T-helper 2 cell treated with Interferon-gamma antibody and Interleukin-4, amounts not matched to agents 100 ng/mL and 5 ng/mL, for 36 hours (primary cell): ENCODE data around the gene CLPSL1. TPM values are rescaled to one million over a fixed set of nuclear protein-coding genes. Genes with fewer than 3 reads are reported as not detected.

Experiments
- intact Hi-C: fragments of 100-400 bp; cut with micrococcal nuclease; formaldehyde crosslinking; loops from one replicate; pipeline ENCODE4 v1.15.1; 2023
- total RNA-seq: library from RNA; stranded (reverse); gene quantifications from 2 replicates; pipeline ENCODE4 v1.2.3, GENCODE V29; 2022

The CLPSL1 gene, protein sequence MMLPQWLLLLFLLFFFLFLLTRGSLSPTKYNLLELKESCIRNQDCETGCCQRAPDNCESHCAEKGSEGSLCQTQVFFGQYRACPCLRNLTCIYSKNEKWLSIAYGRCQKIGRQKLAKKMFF
- not detected in 2 replicates for total RNA-seq

DNA sequence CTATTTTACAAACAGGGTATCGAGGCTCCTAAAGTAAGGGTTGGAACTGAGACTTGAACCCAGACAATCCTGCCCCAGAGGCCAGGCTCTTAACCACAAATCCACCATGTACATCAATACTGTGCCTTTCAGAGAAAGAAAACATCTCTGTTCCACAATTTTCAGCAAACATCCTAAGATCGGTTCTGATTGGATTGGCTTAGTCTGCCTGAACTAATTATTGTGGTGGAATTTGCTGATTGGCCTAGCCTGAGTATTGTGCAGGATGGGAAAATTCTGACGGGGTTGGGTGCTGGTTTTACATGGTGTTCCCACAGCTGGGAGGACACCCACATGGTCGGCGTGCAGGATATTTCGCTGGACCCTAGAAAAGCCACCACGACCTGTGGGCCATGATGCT is at the start of gene CLPSL1:
CLPSL1 (plus strand) TSS at position 301 of the 400 bp plus-strand sequence; CDS start at position 393, 92 bp downstream.
- intact Hi-C loops = no loop called here

DNA sequence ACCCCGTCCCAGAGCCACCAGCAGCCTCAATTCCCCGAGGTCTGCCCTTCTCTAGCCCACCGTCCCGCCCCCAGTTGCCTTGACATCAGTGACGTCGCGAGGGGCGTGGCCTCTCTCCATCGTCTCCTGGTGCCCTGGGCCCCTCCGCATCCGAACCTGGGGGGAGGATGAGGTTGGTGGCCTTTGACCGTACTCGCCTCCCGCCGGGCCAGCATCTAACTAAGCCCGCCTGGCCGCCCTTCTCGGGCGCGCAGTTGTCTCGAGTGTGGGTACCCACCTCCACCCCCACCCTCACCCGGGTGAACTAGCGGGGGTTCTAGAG is 49.4 kb upstream of the CLPSL1 start:
- intact Hi-C loops = loop anchor here (5.0 kb wide), 1 partner anchor 129 kb away; no protein-coding TSS in a partner anchor

DNA sequence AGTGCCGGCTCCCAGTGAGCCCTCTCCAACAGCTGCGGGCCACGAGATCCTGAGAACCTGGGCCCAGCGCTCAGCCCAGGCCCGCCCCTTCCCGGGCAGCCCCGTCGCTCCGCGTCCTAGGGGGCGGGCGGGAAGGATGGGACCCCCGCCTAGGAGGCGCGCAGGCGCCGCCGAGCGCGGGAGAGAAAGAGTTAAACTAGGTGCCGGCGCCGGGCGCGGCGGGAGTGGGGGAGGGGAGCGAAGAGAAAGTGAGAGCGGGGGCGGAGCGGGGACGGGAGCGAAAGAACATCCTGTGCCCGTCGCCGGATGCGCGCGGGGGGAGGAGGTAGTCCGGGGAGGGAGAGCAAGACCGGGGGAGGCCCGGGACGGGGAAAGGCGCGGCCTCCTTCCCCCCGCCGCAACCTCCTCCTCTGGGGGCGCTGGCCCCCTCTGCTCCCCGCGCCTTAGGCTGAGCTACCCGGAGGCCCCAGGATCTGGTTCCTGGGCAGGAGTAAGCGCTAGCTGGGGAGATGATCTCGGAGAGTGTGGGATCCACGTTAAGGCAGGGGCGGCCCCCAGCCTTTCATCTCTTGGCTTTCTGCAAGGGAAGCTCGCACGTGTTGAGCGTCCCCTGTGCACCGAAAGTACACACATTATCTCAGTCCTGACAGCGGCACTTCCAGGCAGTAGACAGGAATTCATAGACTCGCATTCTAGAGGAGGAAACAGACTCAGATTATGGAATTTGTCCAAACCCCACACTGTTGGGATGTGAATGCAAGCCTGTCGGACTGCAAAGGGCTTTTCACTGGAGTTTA is 48.9 kb upstream of the CLPSL1 start:
- intact Hi-C loops = loop anchor here (5.0 kb wide), 1 partner anchor 130 kb away; no protein-coding TSS in a partner anchor

DNA sequence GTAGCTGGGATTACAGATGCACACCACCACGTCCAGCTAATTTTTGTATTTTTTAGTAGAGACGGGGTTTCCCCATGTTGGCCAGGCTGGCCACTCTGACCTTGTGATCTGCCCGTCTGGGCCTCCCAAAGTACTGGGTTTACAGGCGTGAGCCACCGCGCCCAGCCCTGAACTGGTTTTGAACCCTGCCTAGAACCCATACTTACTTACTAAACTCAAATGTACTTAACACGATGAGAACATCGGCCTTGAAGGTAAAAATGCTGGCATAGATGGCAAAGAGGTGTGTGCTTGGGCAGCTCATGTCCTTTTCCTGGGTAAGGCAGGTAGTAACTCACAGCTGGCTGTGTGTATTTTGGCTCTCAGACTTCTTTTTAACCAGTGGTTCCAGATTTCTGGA is 47.2 kb upstream of the CLPSL1 start:
- intact Hi-C loops = loop anchor here (5.0 kb wide), 1 partner anchor 131 kb away; no protein-coding TSS in a partner anchor

DNA sequence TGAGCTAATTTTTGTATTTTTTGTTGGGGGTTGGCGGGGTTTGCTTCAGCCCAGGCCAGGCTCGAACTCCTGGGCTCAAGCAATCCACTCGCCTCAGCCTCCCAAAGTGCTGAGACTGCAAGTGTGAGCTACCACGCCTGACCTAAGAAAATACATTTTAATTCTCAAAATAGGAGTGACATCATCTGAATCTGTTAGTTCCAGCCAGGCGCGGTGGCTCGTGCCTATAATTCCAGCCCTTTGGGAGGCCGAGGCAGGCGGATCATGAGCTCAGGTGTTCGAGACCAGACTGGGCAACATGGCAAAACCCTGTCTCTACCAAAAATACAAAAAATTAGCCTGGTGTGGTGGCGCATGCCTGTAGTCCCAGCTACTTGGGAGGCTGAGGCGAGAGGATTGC is 46.5 kb upstream of the CLPSL1 start:
- intact Hi-C loops = loop anchor here (5.0 kb wide), 1 partner anchor 132 kb away; no protein-coding TSS in a partner anchor

DNA sequence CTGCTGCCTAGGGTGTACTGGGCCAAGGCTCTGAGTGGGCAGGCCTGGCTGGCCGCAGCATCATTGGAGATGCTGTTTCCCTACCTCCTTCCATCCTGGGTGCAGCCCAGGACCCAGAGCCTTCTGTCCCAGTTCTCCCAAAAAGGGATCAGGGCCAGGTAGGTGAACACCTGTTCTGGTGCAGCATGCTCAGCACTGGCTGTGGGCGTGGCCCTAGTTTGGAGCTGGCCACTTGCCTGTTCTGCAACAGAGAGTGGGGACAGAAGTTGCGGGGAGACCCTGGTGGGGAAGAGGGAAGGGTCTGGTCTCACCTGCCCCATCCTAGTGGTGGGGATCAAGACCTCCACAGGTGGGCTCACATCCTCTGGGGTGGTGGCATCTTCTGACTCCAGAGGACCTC is 45.4 kb upstream of the CLPSL1 start:
- intact Hi-C loops = no loop called here

DNA sequence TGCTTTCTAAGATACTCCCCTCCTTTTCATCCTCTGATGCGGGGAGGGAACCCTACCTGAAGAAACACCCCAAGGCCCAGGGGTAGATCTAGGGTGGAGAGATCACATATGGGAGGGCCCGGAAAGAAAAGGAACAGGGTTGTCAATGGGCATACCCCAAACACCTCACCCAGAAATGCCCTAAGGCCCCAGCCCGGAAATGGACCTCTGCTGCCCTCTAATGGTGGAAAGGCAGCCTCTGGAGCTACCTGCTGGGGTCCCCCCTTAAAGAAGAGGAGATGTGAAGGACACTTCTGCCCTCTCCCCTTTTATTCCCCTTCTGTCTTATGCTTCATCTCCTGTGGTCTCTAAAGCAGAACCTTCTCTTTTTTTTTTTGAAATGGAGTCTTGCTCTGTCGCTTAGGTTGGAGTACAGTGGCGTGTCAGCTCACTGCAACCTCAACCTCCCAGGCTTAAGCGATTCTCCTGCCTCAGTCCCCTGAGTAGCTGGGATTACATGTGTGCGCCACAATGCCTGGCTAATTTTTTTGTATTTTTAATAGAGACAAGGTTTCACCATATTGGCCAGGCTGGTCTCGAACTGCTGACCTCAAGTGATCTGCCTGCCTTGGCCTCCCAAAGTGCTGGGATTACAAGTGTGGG is 44.4 kb upstream of the CLPSL1 start:
- intact Hi-C loops = no loop called here

DNA sequence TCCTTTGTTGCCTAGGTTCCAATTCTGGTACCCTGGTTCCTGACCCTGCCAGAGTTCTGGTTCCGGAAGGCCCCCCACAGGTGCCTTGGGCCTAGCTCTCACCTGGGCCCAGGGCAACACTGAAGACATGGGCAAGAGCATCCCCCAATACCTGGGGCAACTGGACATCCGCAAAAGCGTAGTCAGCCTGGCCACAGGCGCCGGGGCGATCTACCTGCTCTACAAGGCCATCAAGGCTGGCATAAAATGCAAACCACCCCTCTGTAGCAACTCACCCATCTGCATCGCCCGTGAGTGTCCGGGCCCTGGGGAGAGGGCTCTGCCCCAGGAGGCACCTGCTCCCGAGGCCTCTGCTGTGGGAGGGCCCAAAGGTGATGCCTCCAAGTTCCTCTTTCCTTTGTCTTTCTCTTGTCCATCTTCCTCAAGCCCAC is 43.8 kb upstream of the CLPSL1 start, which contains the start of gene ARMC12:
ARMC12 (plus strand) TSS at position 51 of the 431 bp plus-strand sequence; CDS start at position 128, 77 bp downstream.
- intact Hi-C loops = loop anchor here (1.0 kb wide), 2 partner anchors 153 to 214 kb away; no protein-coding TSS in a partner anchor

DNA sequence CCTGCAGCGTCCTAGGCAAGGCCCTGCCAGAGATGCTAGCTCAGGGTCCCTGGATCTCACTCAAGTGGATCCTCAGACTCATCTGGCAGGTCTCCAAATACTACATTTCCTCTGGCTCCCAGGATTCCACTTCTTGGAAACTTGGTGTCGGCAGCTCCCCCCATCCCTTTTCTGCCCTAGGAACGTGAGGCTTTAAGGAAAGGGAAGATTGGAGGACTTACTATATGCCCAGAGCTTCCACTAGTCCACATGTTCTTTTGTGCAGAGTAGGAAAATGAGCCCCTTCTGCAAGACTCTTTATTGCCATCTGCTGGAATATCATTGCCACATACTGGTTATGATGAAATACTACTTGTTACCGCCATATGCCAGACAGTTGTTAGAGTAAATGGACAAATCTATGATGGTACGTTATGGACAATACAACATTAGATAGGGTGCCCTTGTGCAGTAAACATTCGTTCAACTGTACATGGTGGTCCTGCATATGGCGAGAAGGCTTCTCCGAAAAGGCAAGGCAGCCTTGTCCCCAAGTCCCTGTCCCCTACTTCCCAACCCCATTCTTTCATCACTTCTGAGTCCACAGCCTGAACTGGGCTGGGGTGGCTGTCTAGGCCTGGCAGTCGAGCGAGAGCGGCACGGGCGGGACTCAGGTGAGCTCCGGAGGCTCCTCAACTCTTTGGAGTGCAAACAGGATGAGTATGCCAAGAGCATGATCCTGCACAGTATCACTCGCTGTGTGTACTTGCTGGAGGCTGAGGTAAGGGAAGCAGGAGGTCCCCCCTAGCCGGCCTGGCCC is 43.2 kb upstream of the CLPSL1 start:
- intact Hi-C loops = loop anchor here (1.0 kb wide), 2 partner anchors 153 to 214 kb away; no protein-coding TSS in a partner anchor

DNA sequence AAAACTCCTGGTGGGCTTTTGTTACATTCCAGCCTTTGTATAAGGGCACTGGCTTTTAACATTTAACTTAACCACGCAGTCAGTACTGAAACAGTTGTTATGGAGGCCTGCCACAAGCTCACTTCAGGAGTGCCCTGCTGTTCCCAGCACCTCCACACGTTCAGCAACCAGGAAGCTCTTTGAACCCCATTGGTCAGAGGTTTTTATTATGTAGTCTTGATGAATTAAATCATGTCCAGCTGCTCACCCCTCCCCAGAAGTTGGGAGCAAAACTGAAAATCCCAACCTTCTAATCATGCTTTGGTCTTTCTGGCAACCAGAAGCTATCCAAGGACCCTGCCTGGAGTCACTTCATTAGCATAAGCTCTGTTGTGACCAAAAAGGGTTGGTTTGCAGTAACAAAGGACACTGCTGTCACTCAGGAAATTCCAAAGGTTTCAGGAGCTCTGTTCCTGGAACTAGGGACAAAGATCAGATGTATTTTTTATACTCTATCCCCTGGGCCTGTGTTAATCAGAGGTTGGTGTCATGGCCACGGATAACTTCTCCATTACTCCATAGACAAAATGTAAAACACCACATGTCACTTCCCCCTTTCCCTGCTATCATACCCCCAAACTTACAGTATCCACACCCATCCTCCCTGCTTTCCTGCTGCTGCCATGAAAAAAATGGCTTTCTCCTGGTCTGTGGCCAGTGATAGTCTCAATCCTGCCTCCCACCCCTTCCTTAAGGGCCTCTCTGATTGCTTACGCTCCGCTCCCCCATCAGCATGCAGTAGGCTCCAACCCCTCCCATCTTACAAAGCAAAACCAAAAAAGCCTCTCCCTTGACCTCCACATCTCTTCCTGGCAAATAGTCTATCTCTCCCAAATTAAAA is 40.9 kb upstream of the CLPSL1 start:
- intact Hi-C loops = no loop called here

DNA sequence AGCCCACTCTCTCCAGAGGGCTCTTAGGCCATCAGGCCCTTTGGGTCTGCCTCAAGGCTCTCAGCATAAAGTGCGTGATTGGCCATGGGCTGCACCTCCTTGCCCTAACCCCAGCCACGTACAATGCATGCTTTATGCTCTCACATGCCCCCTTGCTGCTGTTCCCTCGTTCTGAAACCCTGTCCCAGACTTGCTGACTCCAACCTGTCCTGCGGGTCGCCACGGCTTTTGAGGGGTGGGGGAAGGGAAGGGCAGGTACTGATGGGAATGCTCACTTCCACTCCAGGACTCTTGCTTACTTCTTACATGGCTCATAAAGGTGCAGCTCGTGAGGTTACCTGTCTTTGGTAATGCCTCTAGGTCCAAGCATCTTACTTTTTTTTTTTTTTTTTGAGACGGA is 38.0 kb upstream of the CLPSL1 start:
- intact Hi-C loops = no loop called here

DNA sequence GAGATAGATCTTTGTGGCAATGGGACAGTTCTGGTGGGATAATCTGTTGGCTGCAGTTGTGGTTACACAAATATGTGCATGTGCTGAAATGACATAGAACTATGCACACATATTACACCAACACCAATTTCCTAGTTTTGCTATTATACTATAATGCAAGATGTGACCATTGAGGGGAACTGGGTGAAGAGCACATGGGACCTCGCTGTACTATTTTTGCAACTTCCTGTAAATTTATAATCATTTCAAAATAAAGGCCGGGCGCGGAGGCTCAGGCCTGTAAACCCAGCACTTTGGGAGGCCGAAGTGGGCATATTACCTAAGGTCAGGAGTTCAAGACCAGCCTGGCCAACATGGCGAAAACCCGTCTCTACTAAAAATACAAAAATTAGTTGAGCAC is 35.3 kb upstream of the CLPSL1 start:
- intact Hi-C loops = no loop called here

DNA sequence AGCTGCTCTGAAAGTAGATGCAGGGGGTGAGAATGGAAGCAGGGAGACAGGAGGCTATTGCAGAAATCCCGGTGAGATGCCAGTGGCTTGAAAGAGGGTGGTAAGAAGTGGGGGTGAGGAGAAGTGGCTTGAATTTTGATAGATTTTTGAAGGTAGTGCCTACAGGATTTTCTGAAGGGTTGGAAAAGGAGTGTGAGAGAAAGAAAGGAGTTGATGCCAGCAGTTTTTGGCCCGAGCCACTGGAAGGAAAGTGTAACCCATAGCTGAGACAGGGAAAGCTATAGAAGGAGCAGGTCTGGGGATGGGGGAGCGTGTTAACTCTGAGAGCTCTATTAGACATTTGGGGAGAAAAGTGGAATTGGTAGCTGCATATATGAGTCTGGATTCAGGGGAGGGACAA is 34.3 kb upstream of the CLPSL1 start:
- intact Hi-C loops = no loop called here

DNA sequence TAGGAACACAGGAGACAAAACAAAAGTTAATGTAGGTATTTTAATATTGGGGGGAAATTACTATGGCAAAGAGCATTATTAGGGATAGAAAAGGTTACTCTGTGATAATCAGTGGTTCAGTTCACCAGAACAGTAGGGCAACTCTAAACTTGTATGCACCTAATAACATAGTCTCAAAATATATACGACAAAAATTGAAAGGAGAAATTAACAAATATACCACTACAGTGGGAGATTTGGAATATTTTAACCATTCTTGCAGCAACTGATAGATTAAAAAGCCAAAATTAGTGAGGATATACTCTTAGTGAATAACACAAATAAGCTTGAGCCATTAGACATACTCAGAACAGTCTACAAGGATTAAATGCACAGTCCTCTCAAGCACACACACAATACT is 32.9 kb upstream of the CLPSL1 start:
- intact Hi-C loops = no loop called here

DNA sequence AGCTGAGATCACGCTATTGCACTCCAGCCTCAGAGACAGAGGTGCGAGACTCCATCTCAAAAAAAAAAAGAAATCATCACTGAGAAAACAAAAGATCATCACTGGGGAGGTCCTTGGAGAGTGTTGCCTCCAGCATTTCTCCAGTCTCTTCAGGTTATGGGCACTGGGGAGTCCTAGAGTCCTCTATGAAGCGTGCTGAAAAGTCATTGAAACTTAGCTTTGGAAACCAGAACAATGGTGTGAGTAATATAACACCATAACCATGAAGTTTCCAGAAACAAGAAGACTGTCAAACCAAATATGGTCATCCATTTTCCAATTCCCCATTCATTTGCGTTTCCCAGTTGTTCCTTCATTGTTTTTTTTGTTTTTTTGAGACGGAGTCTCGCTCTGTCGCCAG is 30.3 kb upstream of the CLPSL1 start:
- intact Hi-C loops = no loop called here

DNA sequence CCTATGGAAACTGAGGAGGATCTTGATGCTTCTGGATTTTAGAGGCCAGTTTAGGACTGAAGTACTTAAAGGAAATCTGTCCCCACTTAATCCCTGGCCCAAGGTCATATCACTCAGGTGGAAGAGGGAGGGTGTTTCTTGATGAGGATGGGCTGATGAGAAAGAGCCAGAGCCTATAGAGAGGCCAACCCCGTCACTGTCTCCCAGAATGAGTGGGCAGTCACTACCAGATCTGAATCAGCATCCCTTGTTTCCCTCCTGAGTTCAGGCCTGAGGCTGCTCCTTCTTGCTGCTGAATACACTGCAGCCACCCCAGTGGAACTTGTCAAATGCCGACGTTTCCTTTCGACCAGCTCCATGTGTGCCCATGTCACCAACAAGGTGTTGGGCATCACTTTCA is 29.2 kb upstream of the CLPSL1 start:
- intact Hi-C loops = no loop called here

DNA sequence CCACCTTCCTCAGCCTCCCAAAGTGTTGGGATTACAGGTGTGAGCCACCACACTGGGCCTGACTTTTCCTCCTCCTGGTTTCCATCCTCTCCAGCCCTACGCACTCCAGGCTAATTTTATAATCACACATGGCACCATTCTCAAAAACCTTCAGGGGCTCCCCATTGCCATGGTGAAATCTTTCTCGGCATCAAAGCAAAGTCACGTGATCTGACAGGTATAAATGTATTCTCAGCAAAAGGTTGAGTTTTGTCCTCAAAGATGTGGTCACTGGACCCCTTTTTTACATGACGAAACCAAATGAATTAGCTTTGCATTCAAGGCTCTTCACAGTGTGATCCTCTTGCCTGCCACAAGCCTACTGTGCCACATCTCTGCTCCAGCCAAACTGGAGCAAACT is 28.5 kb upstream of the CLPSL1 start:
- intact Hi-C loops = no loop called here

DNA sequence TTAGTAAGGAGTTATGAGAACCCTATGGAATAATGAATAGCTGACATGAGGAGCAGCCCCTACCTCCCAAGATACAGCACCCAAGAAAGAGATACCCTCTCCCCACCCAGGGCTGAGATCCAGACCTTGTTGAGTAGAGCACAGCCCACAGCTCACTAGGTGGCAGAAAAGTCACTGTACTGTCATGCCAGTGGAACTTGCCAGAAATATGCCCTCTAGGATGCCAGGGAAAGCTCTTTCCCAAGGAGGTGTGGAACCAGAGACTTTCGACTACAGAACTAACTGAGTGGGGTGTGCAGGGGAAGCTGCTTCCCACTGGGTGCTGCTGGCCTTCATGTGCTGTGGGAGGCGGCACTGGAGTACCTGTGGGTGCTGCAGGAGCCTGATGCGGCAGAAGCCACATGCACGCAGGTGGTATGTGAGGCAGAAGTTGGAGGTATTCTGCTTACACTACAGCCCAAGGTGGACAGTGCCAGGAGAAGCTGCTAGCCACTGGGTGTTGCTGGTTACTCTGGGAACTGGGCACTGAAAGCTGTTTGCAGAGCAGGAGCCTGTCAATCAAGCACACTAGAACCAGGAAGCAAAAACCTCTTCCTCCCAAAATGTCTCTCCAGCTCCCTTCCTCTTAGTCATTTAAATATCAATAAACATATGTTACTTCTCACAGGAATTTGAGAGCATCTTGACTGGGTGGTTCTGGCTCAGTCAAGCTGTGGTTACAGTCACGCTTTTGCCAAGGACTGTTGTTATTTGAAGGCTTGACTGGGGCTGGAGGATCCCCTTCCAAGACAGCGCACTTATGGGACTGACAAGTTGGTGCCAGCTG is 26.2 kb upstream of the CLPSL1 start:
- intact Hi-C loops = no loop called here

DNA sequence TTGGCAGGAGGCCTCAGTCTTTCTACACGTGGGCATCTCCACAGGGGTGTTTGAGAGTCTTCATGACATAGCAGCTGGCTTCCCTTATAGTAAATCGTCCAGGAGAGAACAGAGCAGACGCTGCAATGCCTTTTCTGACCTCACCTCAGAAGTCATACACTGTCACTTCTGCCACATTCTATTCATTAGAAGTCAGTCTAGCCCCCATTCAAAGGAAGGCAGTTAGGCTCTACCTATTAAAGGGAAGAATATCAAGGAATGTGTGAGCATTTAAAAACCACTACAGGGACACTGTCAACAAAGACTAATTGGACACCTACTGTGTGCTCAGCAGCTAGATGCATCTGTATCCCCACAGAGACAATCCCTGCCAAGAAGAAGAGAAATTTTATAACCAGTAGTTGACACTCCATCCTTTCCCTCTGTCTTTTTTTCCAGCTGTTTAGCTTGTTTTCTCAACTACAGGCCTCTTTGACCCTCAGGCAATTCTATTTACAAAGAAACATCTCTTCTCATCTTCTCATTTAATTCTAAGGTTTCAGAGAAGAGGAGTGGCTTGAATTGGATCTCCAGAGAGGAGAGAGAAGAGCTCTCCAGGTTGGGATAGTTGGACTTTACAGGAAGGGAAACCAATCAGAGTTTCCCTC is 25.4 kb upstream of the CLPSL1 start:
- intact Hi-C loops = no loop called here
